Measurements from ENCODE around the gene CREG2. TPM values are rescaled to one million over a fixed set of nuclear protein-coding genes. Genes with fewer than 3 reads are reported as not detected.

Gene CREG2, protein sequence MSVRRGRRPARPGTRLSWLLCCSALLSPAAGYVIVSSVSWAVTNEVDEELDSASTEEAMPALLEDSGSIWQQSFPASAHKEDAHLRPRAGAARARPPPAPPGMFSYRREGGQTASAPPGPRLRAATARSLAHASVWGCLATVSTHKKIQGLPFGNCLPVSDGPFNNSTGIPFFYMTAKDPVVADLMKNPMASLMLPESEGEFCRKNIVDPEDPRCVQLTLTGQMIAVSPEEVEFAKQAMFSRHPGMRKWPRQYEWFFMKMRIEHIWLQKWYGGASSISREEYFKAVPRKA
- total RNA-seq = not detected
- under 1 TPM in 1 of 2 donors, not detected in 1; 0.32 TPM for polyA plus RNA-seq

DNA sequence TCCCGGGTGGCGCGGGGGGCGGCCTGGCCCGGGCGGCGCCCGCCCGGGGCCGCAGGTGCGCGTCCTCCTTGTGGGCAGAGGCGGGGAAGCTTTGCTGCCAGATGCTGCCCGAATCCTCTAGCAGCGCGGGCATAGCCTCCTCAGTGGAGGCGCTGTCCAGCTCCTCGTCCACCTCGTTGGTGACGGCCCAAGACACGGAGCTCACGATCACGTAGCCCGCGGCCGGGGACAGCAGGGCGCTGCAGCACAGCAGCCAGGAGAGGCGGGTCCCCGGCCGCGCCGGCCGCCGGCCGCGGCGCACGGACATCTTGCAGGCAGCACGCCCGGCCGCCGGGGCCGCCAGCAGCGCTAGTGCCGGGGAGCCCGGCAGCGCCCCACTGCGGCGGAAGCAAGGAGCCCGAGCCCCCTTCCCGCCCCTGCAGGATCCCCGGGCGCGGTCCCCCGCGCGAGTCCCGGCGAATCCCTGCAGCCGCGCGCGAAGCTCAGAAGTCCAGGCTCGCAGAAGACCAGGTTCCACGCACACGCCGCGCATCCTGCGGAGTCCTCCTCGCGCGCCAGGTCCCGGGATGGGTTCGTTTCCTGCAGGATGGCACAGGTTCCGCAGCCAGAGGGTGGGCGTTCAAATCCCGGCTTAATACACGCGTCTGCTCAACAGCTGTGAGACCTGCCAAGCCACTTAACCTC lies at the start of gene CREG2:
Gene CREG2 (minus strand): TSS at position 353 of the 684 bp plus-strand sequence. CDS start 46 bp downstream, at position 307.
- H3K4me1 ChIP-seq (ENCODE audit: insufficient read depth, low read length) = peaks cover 15% of the 10 kb centered on the region
- no peak within 1 kb of the TSS for H3K27ac Mint-ChIP-seq
- peak within 1 kb of the TSS in 1 of 2 donors; percentile 38 for H3K4me3 ChIP-seq (ENCODE audit: low read length in 2 of 2)
- peak within 1 kb of the TSS; percentile 75 to 89 (median 83) for H3K4me3 Mint-ChIP-seq
- H3K9me3 Mint-ChIP-seq = no peaks in the 10 kb centered on the region
- peaks cover 17% of the 10 kb centered on the region for H3K27me3 ChIP-seq (ENCODE audit: insufficient read depth, low read length)
- H3K36me3 ChIP-seq (ENCODE audit: insufficient read depth, low read length) = no peaks in the 10 kb centered on the region
- no peak within 1 kb of the TSS for H3K27ac ChIP-seq (ENCODE audit: low read depth, low read length)
- no peaks in the 10 kb centered on the region for H3K9me3 ChIP-seq (ENCODE audit: control insufficient read depth in 1 of 2, low read length in 2 of 2)
- intact Hi-C loops (cut with micrococcal nuclease) = loop anchor here (1.0 to 5.0 kb wide), 4 partner anchors 45 to 375 kb away; partner anchors contain the start of gene CNOT11
- peaks cover 4 to 11% (median 8%) of the 10 kb centered on the region in 4 donors for H3K4me1 Mint-ChIP-seq
- no peaks in the 10 kb centered on the region for H3K36me3 Mint-ChIP-seq
- CTCF ChIA-PET (ENCODE audit: partially characterized antibody) = interaction anchor here (0.6 to 5.6 kb wide), 24 partner anchors 8 to 445 kb away, joined by 3 to 124 read pairs (median 5); no protein-coding TSS in a partner anchor
- DNase-seq = peak in 4 of 5 donors; percentile 56 to 63 (median 62)
- peaks cover 30 to 43% of the 10 kb centered on the region in 2 donors for H3K27me3 Mint-ChIP-seq
- POLR2A ChIA-PET (ENCODE audit: partially characterized antibody) = interaction anchor here (1.1 to 3.6 kb wide), 6 partner anchors 25 to 134 kb away, joined by 3 to 23 read pairs (median 8); partner anchors contain the start of gene RNF149

DNA sequence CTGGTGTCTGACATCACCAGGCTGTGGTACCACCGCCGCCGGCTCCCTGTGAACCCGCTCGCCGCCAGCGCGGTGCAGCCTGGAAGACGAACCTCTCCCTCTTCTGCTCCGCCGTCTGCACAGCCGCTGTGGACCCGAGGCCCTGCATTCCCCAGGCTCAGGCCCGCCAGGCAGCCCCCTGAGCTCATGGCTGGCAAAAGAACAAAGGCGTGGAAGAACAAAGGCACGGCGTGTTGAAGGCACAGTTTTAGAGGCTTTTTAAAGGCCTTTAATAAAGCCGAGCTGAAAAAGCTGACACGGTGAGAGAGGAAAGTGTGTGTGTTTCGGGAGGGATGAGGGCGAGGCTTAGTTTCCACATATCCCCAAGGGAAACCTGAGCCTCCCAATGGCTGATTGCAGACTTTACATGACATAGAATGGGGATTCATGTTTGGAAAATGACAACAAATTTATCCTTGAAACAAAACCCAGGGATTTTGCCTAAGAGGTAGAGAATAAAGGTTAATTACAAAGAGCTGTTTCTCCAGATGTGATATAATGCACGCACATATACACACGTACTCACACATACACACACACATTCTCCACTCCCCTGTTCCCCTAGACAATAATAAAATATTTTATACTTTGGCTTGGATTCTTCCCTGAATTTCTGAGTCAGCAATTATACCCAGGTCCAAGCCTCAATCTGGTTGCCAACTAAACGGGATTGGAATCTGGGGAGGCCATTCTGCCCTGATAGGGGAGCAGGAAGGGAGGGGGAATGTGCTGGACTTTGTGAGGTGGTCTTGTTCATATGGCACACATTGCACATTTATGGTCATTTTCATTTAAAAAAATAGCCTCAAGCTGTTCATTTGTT lies 47.9 kb upstream of the CREG2 start:
- no peak overlapping the region for H3K4me3 ChIP-seq (ENCODE audit: low read length in 2 of 2)
- no peaks in the 10 kb centered on the region for H3K9me3 ChIP-seq (ENCODE audit: control insufficient read depth in 1 of 2, low read length in 2 of 2)
- intact Hi-C loops (cut with micrococcal nuclease) = no loop called here
- H3K4me3 Mint-ChIP-seq = no peak overlapping the region
- no peaks in the 10 kb centered on the region for H3K9me3 Mint-ChIP-seq
- ChIA-PET POLR2A (ENCODE audit: partially characterized antibody) (no interaction called here), CTCF (ENCODE audit: partially characterized antibody) (interaction anchor here (1.7 kb wide), 1 partner anchor 396 kb away, joined by 4 read pairs; no protein-coding TSS in a partner anchor)
- no peaks in the 10 kb centered on the region for H3K27me3 Mint-ChIP-seq
- DNase-seq = no peak
- no peaks in the 10 kb centered on the region for H3K36me3 ChIP-seq (ENCODE audit: insufficient read depth, low read length)
- H3K27me3 ChIP-seq (ENCODE audit: insufficient read depth, low read length) = no peaks in the 10 kb centered on the region
- H3K4me1 Mint-ChIP-seq = peaks cover 0 to 1% (median 0%) of the 10 kb centered on the region in 4 donors
- H3K4me1 ChIP-seq (ENCODE audit: insufficient read depth, low read length) = no peaks in the 10 kb centered on the region
- H3K27ac Mint-ChIP-seq = no peak overlapping the region
- no peak overlapping the region for H3K27ac ChIP-seq (ENCODE audit: low read depth, low read length)
- no peaks in the 10 kb centered on the region for H3K36me3 Mint-ChIP-seq

DNA sequence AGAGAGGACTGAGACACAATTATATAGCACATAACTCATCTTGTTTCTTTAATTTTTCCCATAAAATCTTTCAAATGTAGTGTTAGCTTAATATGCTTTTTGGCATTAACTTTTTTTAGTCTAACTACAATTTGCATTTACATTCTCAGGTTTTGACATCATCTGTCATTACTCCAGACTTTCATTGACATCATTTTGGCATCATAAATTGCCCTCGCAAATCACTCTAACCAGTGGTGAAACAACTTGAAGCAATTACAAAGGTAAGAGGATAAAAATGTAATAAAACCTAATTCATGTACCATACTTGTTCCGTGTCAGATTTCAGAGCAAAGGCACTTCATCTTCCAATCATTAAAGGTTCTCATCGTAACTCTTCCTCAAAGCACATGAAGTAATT lies 46.2 kb upstream of the CREG2 start:
- POLR2A ChIA-PET (ENCODE audit: partially characterized antibody) = no interaction called here
- no peaks in the 10 kb centered on the region for H3K9me3 Mint-ChIP-seq
- H3K4me3 Mint-ChIP-seq = no peak overlapping the region
- Histone ChIP-seq H3K4me3 (ENCODE audit: low read length in 2 of 2) (no peak overlapping the region), H3K27ac (ENCODE audit: low read depth, low read length) (no peak overlapping the region), H3K9me3 (ENCODE audit: control insufficient read depth in 1 of 2, low read length in 2 of 2) (no peaks in the 10 kb centered on the region), H3K27me3 (ENCODE audit: insufficient read depth, low read length) (no peaks in the 10 kb centered on the region), H3K4me1 (ENCODE audit: insufficient read depth, low read length) (no peaks in the 10 kb centered on the region), H3K36me3 (ENCODE audit: insufficient read depth, low read length) (no peaks in the 10 kb centered on the region)
- intact Hi-C loops (cut with micrococcal nuclease) = no loop called here
- no peak for DNase-seq
- CTCF ChIA-PET (ENCODE audit: partially characterized antibody) = no interaction called here
- H3K27ac Mint-ChIP-seq = no peak overlapping the region
- no peaks in the 10 kb centered on the region for H3K36me3 Mint-ChIP-seq
- H3K27me3 Mint-ChIP-seq = no peaks in the 10 kb centered on the region
- no peaks in the 10 kb centered on the region for H3K4me1 Mint-ChIP-seq

DNA sequence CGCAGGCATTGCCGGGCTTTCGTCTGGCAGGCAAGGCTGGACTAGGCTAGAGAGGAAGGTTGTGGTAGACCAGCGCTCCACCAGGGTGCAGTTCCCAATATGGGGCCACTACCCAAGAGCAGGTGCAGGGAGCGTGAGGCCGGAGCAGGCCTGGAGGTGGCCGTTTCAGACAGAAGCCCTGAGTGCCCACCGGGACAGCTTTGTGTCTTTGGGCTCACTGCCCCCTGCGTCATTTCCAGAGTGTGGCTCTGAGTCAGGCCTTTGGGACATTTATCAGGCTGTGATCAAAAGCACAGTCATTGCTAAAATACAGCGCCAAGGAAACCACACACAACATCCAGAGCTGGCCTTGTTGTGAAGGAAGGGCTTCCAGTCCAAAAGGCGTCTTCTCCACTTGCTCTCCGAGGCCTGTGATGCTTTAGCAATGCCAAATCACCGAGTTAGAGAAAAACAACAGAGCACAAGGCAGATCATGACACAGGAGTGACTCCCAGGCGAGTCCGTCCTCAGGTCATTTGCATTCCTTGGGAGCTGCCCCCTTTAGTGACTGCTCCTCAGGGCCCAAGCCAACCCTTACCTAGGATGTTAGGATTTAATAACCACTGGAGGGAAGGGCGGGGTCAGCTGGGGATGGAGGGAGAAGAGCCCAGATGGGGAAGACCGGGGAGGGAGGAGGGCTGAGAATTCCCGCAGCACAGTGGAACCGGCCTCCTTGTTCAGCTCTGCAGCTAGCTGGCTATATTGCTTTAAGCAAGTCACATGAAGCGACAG lies 45.3 kb upstream of the CREG2 start:
- intact Hi-C loops (cut with micrococcal nuclease) = no loop called here
- no peak overlapping the region for H3K27ac ChIP-seq (ENCODE audit: low read depth, low read length)
- H3K4me3 Mint-ChIP-seq = no peak overlapping the region
- H3K4me3 ChIP-seq (ENCODE audit: low read length in 2 of 2) = no peak overlapping the region
- no peak for DNase-seq
- H3K27me3 ChIP-seq (ENCODE audit: insufficient read depth, low read length) = no peaks in the 10 kb centered on the region
- no peak overlapping the region for H3K27ac Mint-ChIP-seq
- H3K36me3 ChIP-seq (ENCODE audit: insufficient read depth, low read length) = no peaks in the 10 kb centered on the region
- ChIA-PET POLR2A (ENCODE audit: partially characterized antibody) (no interaction called here), CTCF (ENCODE audit: partially characterized antibody) (interaction anchor here (2.0 kb wide), 1 partner anchor 14 kb away, joined by 9 read pairs; no protein-coding TSS in a partner anchor)
- H3K4me1 ChIP-seq (ENCODE audit: insufficient read depth, low read length) = no peaks in the 10 kb centered on the region
- H3K9me3 ChIP-seq (ENCODE audit: control insufficient read depth in 1 of 2, low read length in 2 of 2) = no peaks in the 10 kb centered on the region
- no peaks in the 10 kb centered on the region for H3K27me3 Mint-ChIP-seq
- H3K36me3 Mint-ChIP-seq = no peaks in the 10 kb centered on the region
- H3K4me1 Mint-ChIP-seq = no peaks in the 10 kb centered on the region
- no peaks in the 10 kb centered on the region for H3K9me3 Mint-ChIP-seq

DNA sequence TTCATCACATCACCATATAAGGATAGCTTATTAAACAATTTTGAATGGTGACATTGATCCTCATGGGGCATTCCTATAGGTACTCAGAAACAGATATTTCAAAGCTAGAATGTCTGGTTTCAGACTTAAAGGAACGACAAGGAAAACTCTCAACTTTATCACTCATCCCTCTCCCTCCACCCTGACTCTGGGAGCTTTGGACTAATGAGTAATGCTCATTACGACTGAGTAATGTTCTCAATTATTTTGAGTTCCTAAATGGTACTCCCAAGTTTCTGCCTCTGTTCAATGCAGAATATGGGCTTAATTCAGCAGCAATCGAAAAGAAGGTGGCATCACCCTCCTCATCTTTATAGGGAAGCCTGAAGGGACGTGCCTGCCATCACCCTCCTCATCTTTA lies 44.2 kb upstream of the CREG2 start:
- no peaks in the 10 kb centered on the region for H3K27me3 ChIP-seq (ENCODE audit: insufficient read depth, low read length)
- no peaks in the 10 kb centered on the region for H3K4me1 ChIP-seq (ENCODE audit: insufficient read depth, low read length)
- intact Hi-C loops (cut with micrococcal nuclease) = no loop called here
- Mint-ChIP-seq H3K27ac (no peak overlapping the region), H3K36me3 (no peaks in the 10 kb centered on the region), H3K4me3 (no peak overlapping the region), H3K9me3 (no peaks in the 10 kb centered on the region), H3K4me1 (no peaks in the 10 kb centered on the region), H3K27me3 (no peaks in the 10 kb centered on the region)
- H3K27ac ChIP-seq (ENCODE audit: low read depth, low read length) = no peak overlapping the region
- H3K9me3 ChIP-seq (ENCODE audit: control insufficient read depth in 1 of 2, low read length in 2 of 2) = no peaks in the 10 kb centered on the region
- H3K4me3 ChIP-seq (ENCODE audit: low read length in 2 of 2) = no peak overlapping the region
- no peak for DNase-seq
- ChIA-PET CTCF (ENCODE audit: partially characterized antibody) (interaction anchor here (1.0 to 2.0 kb wide), 3 partner anchors 13 to 400 kb away, joined by 3 to 9 read pairs (median 4); no protein-coding TSS in a partner anchor), POLR2A (ENCODE audit: partially characterized antibody) (no interaction called here)
- no peaks in the 10 kb centered on the region for H3K36me3 ChIP-seq (ENCODE audit: insufficient read depth, low read length)

DNA sequence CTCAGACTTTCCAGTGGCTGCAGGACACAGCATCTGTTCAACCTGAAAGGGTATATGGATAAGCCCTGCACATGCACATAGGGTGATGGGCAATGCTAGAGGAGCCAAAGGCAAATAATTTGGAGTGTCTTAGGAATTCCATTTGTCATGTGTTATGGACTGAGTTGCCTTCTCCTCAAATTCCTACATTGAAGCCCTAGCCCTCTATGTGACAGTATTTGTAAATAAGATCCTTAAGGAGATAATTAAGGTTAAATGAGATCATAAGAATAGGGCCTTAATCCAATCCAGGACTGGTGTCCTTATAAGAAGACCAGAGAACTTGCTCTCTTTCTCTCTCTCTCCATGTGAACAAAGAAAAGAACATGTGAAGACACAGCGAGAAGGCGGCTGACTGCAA lies 42.9 kb upstream of the CREG2 start:
- Mint-ChIP-seq H3K4me3 (no peak overlapping the region), H3K27ac (no peak overlapping the region), H3K4me1 (no peaks in the 10 kb centered on the region), H3K9me3 (no peaks in the 10 kb centered on the region), H3K36me3 (no peaks in the 10 kb centered on the region), H3K27me3 (no peaks in the 10 kb centered on the region)
- Histone ChIP-seq H3K9me3 (ENCODE audit: control insufficient read depth in 1 of 2, low read length in 2 of 2) (no peaks in the 10 kb centered on the region), H3K27me3 (ENCODE audit: insufficient read depth, low read length) (no peaks in the 10 kb centered on the region), H3K27ac (ENCODE audit: low read depth, low read length) (no peak overlapping the region), H3K4me1 (ENCODE audit: insufficient read depth, low read length) (no peaks in the 10 kb centered on the region), H3K36me3 (ENCODE audit: insufficient read depth, low read length) (no peaks in the 10 kb centered on the region), H3K4me3 (ENCODE audit: low read length in 2 of 2) (no peak overlapping the region)
- intact Hi-C loops (cut with micrococcal nuclease) = no loop called here
- ChIA-PET POLR2A (ENCODE audit: partially characterized antibody) (no interaction called here), CTCF (ENCODE audit: partially characterized antibody) (interaction anchor here (3.3 kb wide), 1 partner anchor 11 kb away, joined by 10 read pairs; no protein-coding TSS in a partner anchor)
- no peak for DNase-seq

All from CD4-positive, alpha-beta memory T cell (primary cell).